ENCODE measurements around the gene CAMTA1.

Gene CAMTA1

GRCh38 chr1:7447093-7447492 lies 661.8 kb downstream of the CAMTA1 start:
- no peak overlapping the region for H3K27ac ChIP-seq (ENCODE audit: low read depth, low read length)
- no peaks in the 10 kb centered on the region for H3F3A ChIP-seq (ENCODE audit: insufficient read depth)
- no peak overlapping the region for H2AFZ ChIP-seq (ENCODE audit: low read depth, low read length, severe bottlenecking)
- no peaks in the 10 kb centered on the region for H3K9me2 ChIP-seq (replicated peaks; ENCODE audit: insufficient read depth, low read length)
- no peaks in the 10 kb centered on the region for H3K9me3 ChIP-seq (ENCODE audit: insufficient read depth, low read length)
- no peaks in the 10 kb centered on the region for H3K79me2 ChIP-seq (ENCODE audit: insufficient read depth, low read length)
- no peaks in the 10 kb centered on the region for H4K20me1 ChIP-seq (ENCODE audit: low read depth, low read length)
- H3K9ac ChIP-seq (ENCODE audit: low read length) = no peak overlapping the region
- no peaks in the 10 kb centered on the region for H3K27me3 ChIP-seq (ENCODE audit: low read length)
- TF ChIP-seq EZH2phosphoT487 (conservative IDR thresholded peaks at IDR 0.05; ENCODE audit: low read length) (no peak), CTCF (IDR thresholded peaks at IDR 0.05; ENCODE audit: insufficient read depth, low read length, poor library complexity, severe bottlenecking) (no peak)
- H3K4me2 ChIP-seq (ENCODE audit: low read depth, low read length, poor library complexity, severe bottlenecking) = no peak overlapping the region
- no peaks in the 10 kb centered on the region for H3K36me3 ChIP-seq (ENCODE audit: low read length)
- no peak overlapping the region for H3K4me3 ChIP-seq (ENCODE audit: insufficient read depth, low read length, poor library complexity, severe bottlenecking)

GRCh38 chr1:7447736-7448135 lies 662.5 kb downstream of the CAMTA1 start:
- H3K9me2 ChIP-seq (replicated peaks; ENCODE audit: insufficient read depth, low read length) = no peaks in the 10 kb centered on the region
- no peak overlapping the region for H3K4me2 ChIP-seq (ENCODE audit: low read depth, low read length, poor library complexity, severe bottlenecking)
- H3K36me3 ChIP-seq (ENCODE audit: low read length) = no peaks in the 10 kb centered on the region
- no peak overlapping the region for H3K9ac ChIP-seq (ENCODE audit: low read length)
- H3F3A ChIP-seq (ENCODE audit: insufficient read depth) = no peaks in the 10 kb centered on the region
- no peaks in the 10 kb centered on the region for H3K79me2 ChIP-seq (ENCODE audit: insufficient read depth, low read length)
- H2AFZ ChIP-seq (ENCODE audit: low read depth, low read length, severe bottlenecking) = no peak overlapping the region
- no peaks in the 10 kb centered on the region for H3K9me3 ChIP-seq (ENCODE audit: insufficient read depth, low read length)
- TF ChIP-seq CTCF (IDR thresholded peaks at IDR 0.05; ENCODE audit: insufficient read depth, low read length, poor library complexity, severe bottlenecking) (no peak), EZH2phosphoT487 (conservative IDR thresholded peaks at IDR 0.05; ENCODE audit: low read length) (no peak)
- no peaks in the 10 kb centered on the region for H4K20me1 ChIP-seq (ENCODE audit: low read depth, low read length)
- no peak overlapping the region for H3K4me3 ChIP-seq (ENCODE audit: insufficient read depth, low read length, poor library complexity, severe bottlenecking)
- H3K27ac ChIP-seq (ENCODE audit: low read depth, low read length) = no peak overlapping the region
- H3K27me3 ChIP-seq (ENCODE audit: low read length) = no peaks in the 10 kb centered on the region

GRCh38 chr1:7448986-7449385 lies 663.7 kb downstream of the CAMTA1 start:
- Histone ChIP-seq H3K4me2 (ENCODE audit: low read depth, low read length, poor library complexity, severe bottlenecking) (no peak overlapping the region), H3K27ac (ENCODE audit: low read depth, low read length) (no peak overlapping the region), H3F3A (ENCODE audit: insufficient read depth) (no peaks in the 10 kb centered on the region), H3K4me3 (ENCODE audit: insufficient read depth, low read length, poor library complexity, severe bottlenecking) (no peak overlapping the region), H3K27me3 (ENCODE audit: low read length) (no peaks in the 10 kb centered on the region), H2AFZ (ENCODE audit: low read depth, low read length, severe bottlenecking) (no peak overlapping the region), H3K9ac (ENCODE audit: low read length) (no peak overlapping the region), H3K9me3 (ENCODE audit: insufficient read depth, low read length) (no peaks in the 10 kb centered on the region), H3K79me2 (ENCODE audit: insufficient read depth, low read length) (no peaks in the 10 kb centered on the region), H3K9me2 (replicated peaks; ENCODE audit: insufficient read depth, low read length) (no peaks in the 10 kb centered on the region), H3K36me3 (ENCODE audit: low read length) (no peaks in the 10 kb centered on the region), H4K20me1 (ENCODE audit: low read depth, low read length) (no peaks in the 10 kb centered on the region)
- TF ChIP-seq CTCF (IDR thresholded peaks at IDR 0.05; ENCODE audit: insufficient read depth, low read length, poor library complexity, severe bottlenecking) = no peak
- no peak for TF ChIP-seq EZH2phosphoT487 (conservative IDR thresholded peaks at IDR 0.05; ENCODE audit: low read length)

All from SU-DHL-6 (cell line).